Stimulated activated CD8-positive, alpha-beta memory T cell treated with anti-CD3 and anti-CD28 coated beads, Interleukin-7, amount 100 ng/mL, for 1 hour (primary cell): ENCODE data around the gene DHH.
"Not testable (repeated sequence)": the region's sequence is repeated elsewhere in the genome, so short reads cannot be mapped to it uniquely, and the experiment has no call there.

Experiments
- DNase-seq, 2 donors: peaks; one replicate each; pipeline ENCODE4 v3.0.0-alpha.2; 2020; ENCODE audit warnings: low read depth in 2 of 2

DHH gene

DNA sequence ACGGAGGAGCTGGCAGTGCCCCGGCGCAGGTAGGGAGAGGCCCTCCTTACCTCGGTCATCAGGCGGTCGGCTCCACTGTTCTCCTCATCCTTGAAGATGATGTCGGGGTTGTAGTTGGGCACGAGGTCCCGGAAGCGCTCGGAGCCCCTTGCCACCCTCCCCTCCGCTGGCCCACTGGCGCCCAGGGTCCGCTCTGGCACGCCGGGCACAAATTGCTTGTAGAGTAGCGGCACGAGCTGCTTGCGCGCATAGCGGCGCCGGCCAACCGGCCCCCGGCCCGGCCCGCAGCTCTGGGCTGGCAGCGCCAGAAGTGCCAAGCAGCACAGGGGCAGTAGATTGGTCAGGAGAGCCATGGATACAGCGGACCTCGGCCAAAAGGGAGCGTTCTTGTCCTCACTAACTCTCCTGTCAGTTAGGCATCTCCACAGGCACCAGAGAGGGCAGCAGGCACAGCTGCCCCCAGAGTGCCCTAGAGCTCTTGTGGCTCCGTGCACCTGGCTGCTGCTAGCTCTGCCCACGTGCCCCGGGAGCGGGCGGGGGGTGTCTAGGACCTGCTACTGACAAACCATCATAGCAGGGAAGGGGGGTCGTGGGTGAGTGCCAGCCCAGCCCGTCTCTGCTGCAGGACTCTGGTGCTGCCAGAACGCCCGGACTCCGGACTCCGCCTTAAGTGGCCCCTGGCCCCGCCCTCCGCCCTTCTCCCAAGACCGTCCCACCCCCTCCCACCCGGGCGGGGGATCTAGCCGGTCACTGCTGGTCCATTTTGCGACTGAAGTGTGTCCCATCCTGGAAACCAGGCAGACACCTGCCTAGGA, at the start of gene DHH:
Gene DHH (minus strand): TSS at position 642 of the 815 bp plus-strand sequence. CDS start 289 bp downstream, at position 353.
- no peak for DNase-seq

DNA sequence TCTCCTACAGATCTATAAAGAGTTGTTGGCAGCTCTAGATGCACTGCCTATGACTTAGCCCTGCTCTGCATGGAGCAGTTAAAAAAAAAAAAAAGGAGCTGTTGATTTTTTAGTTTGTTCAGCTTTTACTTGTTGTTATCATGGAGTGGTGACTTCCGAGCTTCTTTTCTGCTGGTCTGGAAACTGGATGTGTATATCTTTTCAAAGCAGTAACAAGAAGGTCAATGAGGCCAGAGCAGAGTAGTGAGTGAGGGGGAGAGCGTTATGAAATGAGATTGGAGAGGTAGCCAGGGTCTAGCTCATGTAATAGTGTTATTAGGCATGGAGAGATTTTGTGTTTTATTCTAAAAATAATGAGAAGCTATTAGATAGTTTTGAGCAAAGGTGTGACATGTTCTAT, 49.8 kb upstream of the DHH start:
- no peak for DNase-seq

DNA sequence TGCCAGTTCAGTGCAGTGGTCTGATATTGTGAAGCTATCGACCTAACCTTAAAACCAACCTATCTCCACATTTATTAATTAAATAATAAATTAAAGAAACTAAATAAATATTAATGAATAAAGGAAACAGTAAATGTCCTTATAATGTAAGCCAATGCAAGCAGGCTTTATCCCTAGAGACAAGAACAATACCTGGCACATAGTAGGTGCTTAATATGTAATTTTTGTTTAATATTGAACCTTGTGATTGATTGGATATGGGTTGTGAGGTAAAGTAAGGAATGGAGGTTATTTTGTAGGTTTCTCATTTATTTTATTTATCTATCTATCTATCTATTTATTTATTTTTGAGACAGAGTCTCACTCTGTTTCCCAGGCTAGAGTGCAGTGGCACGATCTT, 44.4 kb upstream of the DHH start:
- DNase-seq: no peak

DNA sequence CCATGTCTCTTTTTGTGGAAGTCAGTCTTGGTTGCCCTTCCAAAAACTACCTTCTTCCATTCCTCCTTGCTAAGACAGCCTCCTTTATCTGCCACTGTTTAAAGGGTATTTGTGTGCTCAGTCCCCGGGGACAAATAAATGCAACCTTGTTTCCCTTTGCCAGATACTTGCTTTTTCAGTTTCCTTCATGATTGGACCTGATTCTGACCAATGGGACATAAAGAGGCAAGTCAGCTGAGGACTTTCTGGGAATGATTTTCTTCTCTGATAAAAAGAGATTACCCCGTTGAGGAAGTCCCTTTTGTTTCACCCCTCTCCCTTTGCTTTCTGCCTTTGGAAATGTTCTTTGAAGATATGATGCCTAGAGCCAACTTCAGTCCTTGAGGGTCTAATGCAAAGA, 44.0 kb upstream of the DHH start:
- DNase-seq: no peak

DNA sequence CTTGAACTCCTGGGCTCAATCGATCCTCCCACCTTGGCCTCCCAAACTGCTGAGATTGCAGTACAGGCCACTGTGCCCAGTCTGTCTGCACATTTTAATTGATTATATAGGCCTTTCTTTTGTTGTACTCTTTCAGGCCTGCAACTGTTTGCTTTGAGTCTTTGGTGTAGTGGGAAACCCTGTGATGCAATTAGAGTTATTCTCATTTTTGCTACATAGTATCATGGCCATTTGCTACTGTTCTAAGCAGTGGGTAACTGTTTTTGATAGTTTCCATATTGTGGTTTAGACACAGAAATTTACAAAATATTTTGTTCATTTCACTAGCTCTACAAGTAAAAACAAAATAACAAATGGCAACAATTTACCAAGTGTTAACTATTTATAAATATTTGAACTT, 42.9 kb upstream of the DHH start:
- DNase-seq: no peak

DNA sequence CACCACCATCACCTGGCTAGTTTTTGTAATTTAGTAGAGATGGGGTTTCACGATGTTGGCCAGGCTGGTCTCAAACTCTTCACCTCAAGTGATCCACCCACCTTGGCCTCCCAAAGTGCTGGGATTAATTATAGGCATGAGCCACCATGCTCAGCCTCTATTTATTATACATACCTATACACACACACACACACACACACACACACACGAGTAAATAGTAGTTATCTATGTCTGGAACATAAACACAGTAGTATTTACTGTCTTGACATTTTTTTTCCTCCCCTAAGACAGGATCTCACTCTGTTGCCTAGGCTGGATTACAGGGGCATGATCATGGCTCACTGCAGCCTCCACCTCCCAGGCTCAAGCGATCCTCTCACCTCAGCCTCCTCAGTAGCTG, 42.4 kb upstream of the DHH start:
- not testable (repeated sequence) for DNase-seq

DNA sequence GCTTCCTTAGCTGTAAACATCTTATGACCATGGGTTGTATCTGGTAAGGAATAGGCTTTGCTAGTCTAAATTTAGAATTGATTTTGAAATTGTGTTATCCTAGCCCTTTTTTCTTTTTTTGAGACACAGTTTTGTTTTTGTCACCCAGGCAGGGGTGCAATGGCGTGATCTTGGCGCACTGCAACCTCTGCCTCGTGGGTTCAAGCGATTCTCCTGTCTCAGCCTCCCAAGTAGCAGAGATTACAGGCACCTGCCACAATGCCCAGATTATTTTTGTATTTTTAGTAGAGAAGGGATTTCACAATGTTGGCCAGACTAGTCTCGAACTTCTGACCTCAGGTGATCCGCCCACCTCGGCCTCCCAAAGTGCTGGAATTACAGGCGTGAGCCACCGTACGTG, 39.0 kb upstream of the DHH start:
- DNase-seq: no peak

DNA sequence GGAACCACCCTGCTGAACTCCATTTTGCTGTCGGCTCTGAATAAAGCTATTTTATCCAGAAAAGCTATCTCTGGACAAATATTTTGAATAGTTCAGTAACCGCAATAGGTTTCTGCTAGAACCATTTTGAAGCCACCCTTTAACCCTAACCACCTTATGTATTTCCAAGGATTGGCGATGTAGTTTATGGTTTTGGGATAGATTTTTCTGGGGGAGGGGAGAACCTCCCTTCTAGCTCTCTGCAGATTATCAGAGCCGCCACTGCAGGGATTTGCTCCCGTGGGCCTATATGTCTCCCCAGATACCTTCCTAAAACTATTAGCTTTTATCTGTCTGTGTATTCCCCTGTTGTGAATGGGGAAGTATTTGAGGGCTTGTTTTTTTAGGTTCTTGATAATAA, 38.4 kb upstream of the DHH start:
- DNase-seq: no peak

DNA sequence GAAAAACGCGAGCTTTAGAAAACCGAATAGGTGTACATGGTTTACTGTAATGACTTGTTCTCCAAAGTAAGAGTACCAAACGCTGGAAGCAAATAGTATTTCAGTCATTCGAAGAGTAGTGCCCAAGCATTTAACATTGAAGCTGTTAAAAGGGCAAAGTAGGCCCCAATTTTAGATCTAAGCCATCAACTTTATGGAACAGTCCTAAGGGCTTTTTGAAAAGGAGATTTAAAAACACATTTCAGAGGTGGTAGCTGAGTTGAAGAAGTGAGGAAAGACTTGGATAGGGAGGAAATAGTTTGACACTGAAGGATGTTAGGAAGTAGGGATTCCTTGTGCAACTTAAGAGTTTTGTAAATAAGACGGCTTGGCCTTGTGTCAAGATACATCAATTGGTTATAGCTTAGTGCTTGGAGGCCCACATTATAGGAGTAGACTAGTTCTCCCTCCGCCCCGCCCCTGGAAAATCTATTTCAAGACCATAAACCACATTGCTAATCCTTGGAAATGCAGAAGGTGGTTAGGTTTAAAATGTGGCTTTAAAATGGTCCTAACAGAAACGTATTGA, 37.4 kb upstream of the DHH start:
- no peak for DNase-seq

DNA sequence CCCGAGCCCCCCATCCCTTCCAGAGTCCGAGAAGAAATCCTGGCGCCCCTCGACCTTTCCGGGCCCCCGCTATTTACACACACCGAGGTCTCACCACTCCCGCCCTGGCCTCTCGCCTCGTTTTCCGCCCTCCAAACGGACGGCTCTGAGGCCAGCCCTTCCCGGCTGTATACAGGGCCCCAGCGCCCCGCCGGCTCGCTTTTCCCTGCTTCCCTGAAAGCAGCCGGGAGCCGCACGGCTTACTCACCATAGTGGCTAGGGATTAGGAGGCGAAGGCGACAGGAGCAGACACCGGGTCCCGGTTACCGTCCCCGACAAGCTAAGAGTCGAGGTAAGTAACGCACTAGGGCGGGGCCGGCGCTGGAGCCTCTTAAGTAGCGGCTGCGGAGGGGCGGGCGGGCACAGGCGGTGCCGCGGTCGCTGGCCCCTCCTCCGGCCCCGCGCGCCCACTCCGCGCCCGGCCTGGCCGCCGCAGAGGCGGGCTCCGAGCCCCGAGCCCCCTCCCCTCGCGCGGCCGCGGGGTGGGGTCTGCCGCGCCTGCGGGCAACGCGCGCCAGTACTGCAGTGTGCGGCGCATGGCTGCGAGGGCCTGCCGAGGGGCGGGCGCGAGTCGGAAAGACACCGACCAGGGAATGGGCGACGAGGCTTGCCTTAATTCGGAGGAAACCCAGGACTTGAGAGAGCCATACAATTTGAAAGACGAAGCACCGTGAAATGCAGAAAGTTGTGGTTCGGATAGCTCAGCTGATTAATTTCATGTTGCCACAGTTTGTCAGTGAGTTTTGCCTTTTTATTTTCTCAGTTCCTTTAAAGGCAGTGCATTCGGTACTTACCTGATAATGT, 36.7 kb upstream of the DHH start, which contains the start of gene TUBA1B:
Gene TUBA1B (minus strand): TSS at position 345 of the 843 bp plus-strand sequence. CDS start 95 bp downstream, at position 250.
- peak; percentile 79 to 88 for DNase-seq

DNA sequence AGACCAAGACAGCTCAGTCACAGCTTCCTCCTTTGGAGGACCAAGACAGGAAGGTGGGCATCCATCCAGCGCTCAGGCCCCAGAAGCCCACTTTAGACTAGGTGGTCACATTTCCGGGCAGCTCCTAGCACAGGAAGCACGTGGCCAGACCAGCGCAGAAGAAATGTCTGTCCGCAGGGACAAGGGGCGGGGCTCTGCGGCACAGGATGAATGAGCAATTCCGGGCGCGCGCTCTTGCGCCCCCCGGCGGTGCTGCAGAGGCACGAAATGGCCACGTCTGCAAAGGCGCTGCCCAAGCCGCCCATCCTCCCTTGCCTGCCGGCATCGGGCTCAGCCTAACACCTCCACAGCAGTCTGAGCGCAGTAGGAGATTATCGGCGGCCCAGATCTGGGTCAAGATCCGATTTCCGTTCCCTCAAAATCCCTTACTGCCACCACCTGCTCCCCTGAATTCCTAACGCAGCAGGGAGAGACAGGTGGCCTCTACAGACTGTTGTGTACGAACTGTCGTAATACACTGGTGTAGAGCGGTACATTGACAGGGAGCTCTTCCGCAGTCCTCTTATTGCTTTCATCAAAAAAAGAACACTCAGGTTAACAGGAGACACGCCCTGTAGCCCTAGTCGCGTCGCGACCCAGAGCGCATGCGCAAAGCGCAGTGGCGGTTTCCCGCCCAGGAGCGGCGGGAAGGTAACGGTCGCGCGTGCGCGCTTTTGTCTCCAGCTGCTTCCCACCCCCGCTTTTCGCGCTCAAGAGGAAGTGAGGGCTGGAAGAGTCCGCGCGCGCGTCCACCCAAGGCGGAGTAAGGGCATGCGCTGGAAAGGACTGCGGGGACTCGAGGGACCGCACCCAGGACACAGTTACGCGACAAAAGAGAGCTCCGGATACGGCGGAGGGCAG, 35.8 kb upstream of the DHH start:
- DNase-seq: peak; percentile 80 to 87

DNA sequence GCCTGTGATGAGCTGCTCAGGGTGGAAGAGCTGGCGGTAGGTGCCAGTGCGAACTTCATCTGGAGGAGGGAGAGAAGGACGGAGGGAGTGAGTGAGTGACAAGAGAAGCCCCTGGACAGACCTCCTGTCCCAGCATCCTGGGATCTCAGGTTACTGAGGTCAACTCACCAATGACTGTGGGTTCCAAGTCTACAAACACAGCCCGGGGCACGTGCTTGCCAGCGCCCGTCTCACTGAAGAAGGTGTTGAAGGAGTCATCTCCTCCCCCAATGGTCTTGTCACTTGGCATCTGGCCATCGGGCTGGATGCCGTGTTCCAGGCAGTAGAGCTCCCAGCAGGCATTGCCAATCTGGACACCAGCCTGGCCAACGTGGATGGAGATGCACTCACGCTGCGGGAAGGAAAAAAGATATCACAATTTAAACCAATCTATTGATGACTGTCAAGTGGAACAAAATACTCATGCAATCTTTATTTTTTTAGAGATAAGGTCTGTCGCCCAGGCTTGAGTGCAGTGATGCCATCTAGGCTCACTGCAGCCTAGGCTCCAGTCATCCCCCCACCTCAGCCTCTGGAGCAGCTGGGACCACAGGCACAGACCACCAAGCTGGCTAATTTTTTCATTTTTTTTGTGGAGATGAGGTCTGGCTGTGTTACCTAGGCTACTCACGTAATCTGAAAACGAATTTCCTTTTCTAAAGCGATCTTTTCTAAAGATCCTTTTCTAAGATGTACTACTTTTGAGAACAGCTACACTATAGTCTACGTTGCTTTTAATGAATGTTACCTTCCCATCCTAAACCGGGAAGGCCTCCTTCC, 34.9 kb upstream of the DHH start:
- no peak for DNase-seq

DNA sequence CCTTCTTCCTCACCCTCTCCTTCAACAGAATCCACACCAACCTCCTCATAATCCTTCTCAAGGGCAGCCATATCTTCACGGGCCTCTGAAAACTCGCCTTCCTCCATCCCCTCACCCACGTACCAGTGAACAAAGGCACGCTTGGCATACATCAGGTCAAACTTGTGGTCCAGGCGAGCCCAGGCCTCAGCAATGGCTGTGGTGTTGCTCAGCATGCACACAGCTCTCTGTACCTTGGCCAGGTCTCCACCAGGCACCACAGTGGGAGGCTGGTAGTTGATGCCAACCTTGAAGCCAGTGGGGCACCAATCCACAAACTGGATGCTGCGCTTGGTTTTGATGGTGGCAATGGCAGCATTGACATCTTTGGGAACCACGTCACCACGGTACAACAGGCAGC, 33.4 kb upstream of the DHH start:
- DNase-seq: not testable (repeated sequence)

DNA sequence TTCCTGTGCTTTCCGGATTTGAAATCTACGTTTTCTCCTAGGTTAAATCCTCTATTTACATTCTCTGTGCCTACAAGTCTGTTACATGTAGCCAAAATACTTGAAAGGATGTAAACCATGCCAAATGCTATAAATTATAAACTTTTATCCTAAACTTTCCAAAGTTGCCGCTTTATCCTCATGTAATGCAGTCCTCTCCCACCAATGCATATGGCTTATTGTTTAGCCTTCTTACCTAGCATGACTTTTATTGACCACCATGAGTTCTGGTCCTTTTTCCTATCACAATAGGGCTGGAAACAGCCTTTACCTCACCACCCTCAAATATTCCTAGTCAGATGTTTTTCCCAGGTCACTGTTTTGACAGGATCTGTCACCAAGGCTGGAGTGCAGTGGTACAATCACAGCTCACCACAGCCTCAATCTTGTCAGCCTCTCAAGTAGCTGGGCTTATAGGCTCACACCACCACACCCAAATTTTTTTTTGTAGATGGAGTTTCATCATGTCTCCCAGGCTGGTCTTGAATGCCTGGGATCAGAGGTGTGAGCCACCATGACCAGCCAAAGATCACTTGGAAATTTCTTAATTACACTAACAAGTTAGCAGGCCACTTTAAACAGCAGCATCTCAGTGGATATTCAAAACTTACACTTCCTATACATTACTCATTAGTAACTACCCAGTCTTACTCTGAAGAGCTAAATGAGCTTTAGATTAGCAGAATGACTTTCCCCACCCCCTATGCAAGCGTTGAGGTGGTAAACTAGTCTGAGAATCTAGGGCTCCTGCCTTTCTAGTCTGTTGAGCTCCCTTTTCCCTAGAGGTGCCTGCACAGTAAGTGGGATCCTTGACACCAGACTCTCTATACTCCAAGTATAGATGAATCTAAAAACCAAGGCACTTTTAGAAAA, 32.5 kb upstream of the DHH start:
- no peak for DNase-seq

DNA sequence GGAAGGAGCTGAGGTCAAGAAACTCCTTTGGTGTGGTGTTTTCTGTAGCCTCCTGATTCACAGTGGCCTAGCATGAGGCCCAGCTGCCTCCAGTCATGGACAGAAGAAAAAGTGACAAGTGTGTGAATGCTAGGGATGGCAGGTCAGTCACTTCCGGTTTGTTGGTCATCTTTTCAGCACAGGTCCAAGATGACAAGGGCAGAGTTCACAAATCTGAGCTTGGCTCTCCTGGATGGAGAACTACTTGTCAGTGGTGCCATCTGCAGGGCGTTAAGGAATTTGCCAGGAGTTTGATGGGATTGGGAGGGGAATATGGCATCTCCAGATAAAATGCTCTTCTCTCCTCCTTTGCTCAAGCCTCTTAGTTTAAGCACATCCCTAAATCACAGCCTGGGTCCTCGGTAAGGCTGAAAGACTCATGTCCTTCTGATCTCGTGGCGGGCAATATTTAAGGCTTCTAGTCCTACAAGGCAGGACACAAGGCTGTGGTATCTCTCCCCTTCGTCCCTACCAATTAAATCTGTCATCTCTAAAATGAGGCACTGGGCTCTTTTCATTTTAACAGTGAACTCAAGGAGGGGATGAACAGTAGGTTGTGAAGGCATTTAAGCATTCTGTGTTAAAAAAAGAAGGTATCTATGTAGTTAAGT, 26.6 kb upstream of the DHH start:
- DNase-seq: no peak

DNA sequence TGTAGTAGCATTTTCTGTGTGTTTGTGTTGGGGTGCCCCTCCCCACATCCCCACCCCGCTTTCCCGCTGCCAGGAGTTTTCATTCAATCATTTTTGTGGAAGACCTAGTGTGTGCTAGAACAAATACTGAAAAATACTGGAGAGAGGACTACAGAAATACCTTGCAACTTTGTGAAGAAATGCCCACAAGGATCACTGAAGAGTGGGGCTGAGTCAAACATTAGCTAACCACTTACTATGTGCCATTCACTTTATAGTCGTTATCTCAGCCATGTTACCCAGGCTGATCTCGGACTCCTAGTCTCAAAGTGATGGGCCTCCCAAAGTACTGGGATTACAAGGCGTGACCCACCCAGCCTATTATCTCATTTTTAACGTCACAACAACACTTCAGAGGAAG, 16.6 kb upstream of the DHH start:
- no peak for DNase-seq

DNA sequence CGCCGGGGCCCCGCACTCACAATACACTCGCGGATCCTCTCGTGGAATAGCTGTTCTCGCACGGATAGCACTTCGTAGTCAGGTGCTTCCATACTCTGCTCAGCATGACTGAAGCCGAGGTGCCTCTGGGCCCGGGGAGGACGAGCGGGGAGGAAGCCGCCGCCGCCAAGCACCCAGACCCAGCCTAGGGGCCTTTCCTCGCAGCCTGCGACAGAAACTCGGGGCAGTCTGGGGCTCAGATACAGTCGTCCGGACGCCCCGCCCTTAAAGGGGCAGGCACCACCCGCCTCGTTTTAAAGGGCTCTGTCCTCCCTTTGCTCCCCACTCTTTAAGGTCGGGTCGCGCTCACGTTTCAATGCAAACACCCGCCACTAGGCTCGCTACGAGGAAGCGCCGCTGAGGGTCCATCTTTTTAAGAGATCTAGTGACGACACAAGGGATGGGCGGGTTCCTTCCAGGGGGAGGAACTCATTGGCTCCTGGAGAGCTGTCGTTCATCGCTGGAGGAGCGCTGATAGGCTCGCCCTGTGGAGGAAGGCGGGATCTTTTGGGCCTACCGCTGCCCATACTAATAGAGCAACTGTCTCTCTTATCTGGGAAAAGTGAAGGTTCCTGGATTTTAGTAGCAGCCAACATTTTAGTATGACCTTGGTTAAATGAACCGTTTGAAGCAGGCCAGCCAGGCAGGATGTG, 16.0 kb upstream of the DHH start, which contains the start of gene LMBR1L:
Gene LMBR1L (minus strand): TSS at position 384 of the 692 bp plus-strand sequence. CDS start 292 bp downstream, at position 92.
- peak; percentile 90 to 91 for DNase-seq
